IMR-90 (cell line): ENCODE measurements around the gene LTN1. TPM values are rescaled to one million over a fixed set of nuclear protein-coding genes. Genes with fewer than 3 reads are reported as not detected.

Experiments used
- ATAC-seq: fragments of 200-7000 bp; cut with Tn5 transposase; 2 replicates; pipeline ENCODE4 v1.9.1; 2020; ENCODE audit warnings: low read depth, mild to moderate bottlenecking, moderate library complexity
- BruUV-seq: library from RNA; stranded (reverse); fragments of 400-500 nt; replicated peaks from 2 replicates; lab custom pipeline; 2021; lab: Mats Ljungman, UMichigan
- CTCF ChIA-PET: fragments of 300-600 bp; formaldehyde crosslinking; extraction: SDS; loops from one replicate; lab custom pipeline; 2021; ENCODE audit warnings: antibody characterized with exemption; lab: Yijun Ruan, JAX
- POLR2A ChIA-PET: fragments of 300-600 bp; sonication (Branson Sonifier 250); formaldehyde crosslinking; loops from one replicate; lab custom pipeline; 2022; ENCODE audit warnings: antibody characterized with exemption; ENCODE audit not compliant: unreplicated experiment; lab: Charles Lee
- DNase-seq: peaks from one replicate; pipeline ENCODE4 v3.0.0; 2013
- H2AFZ ChIP-seq: replicated peaks from 2 replicates; pipeline ENCODE3; 2013; ENCODE audit warnings: low read length, mild to moderate bottlenecking; ENCODE audit not compliant: poor library complexity
- H2AK5ac ChIP-seq: 2 replicates; pipeline ENCODE4 v1.6.1; 2013; ENCODE audit warnings: low read depth, low read length, inconsistent platforms
- H2AK9ac ChIP-seq: replicated peaks from 2 replicates; pipeline ENCODE3; 2013; ENCODE audit warnings: mild to moderate bottlenecking, low read depth, low read length, moderate library complexity; ENCODE audit not compliant: poor library complexity
- H2BK120ac ChIP-seq: 2 replicates; pipeline ENCODE4 v1.6.1; 2013; ENCODE audit warnings: low read depth, low read length, inconsistent platforms
- H2BK15ac ChIP-seq: 3 replicates; pipeline ENCODE4 v1.6.1; 2013; ENCODE audit warnings: low read depth, low read length, inconsistent platforms
- H2BK20ac ChIP-seq: 2 replicates; pipeline ENCODE4 v1.6.1; 2013; ENCODE audit warnings: low read depth, mild to moderate bottlenecking, inconsistent platforms, low read length, moderate library complexity
- H2BK5ac ChIP-seq: 2 replicates; pipeline ENCODE4 v1.6.1; 2013; ENCODE audit warnings: mild to moderate bottlenecking, low read depth, low read length, inconsistent platforms; ENCODE audit not compliant: poor library complexity, severe bottlenecking
- H3K14ac ChIP-seq: replicated peaks from 2 replicates; pipeline ENCODE4 v1.6.1; 2013; ENCODE audit warnings: low read depth, low read length, inconsistent platforms
- H3K18ac ChIP-seq: 2 replicates; pipeline ENCODE4 v1.6.1; 2013; ENCODE audit warnings: low read depth, low read length, control low read depth
- H3K23ac ChIP-seq: 2 replicates; pipeline ENCODE4 v1.6.1; 2013; ENCODE audit warnings: low read depth, low read length, inconsistent platforms
- H3K27ac ChIP-seq: 2 replicates; pipeline ENCODE4 v1.5.1; 2013; ENCODE audit warnings: mild to moderate bottlenecking, control low read depth, low read length; ENCODE audit not compliant: insufficient read depth
- H3K27me3 ChIP-seq: 2 replicates; pipeline ENCODE4 v1.6.1; 2013; ENCODE audit warnings: low read length; ENCODE audit not compliant: control insufficient read depth, insufficient read depth
- H3K36me3 ChIP-seq: 2 replicates; pipeline ENCODE4 v1.6.1; 2013; ENCODE audit warnings: low read length, mixed read lengths; ENCODE audit not compliant: control insufficient read depth, insufficient read depth
- H3K4ac ChIP-seq: 2 replicates; pipeline ENCODE4 v1.6.1; 2013; ENCODE audit warnings: low read depth, low read length, inconsistent platforms
- H3K4me1 ChIP-seq: 2 replicates; pipeline ENCODE4 v1.6.1; 2013; ENCODE audit warnings: low read length, mixed read lengths; ENCODE audit not compliant: control insufficient read depth, insufficient read depth
- H3K4me2 ChIP-seq: 2 replicates; pipeline ENCODE4 v1.6.1; 2013; ENCODE audit warnings: low read depth, mild to moderate bottlenecking, control low read depth, low read length, moderate library complexity
- H3K4me3 ChIP-seq: 2 replicates; pipeline ENCODE4 v1.5.1; 2013; ENCODE audit warnings: low read depth, mild to moderate bottlenecking, control low read depth, low read length, moderate library complexity; ENCODE audit not compliant: insufficient read depth
- H3K56ac ChIP-seq: 2 replicates; pipeline ENCODE4 v1.6.1; 2013; ENCODE audit warnings: low read length, inconsistent platforms; ENCODE audit not compliant: insufficient read depth; ENCODE audit errors: extremely low read depth
- H3K79me1 ChIP-seq, 2 experiments: 2 replicates each; pipeline ENCODE4 v1.6.1; 2013; ENCODE audit warnings: low read length in 2 of 2, inconsistent platforms in 1 of 2, low read depth in 1 of 2
- H3K9ac ChIP-seq: 2 replicates; pipeline ENCODE4 v1.6.1; 2013; ENCODE audit warnings: low read depth, low read length, control low read depth
- H3K9me1 ChIP-seq: 2 replicates; pipeline ENCODE4 v1.6.1; 2013; ENCODE audit warnings: low read length, inconsistent platforms; ENCODE audit not compliant: insufficient read depth
- H3K9me3 ChIP-seq: 2 replicates; pipeline ENCODE4 v1.6.1; 2013; ENCODE audit warnings: low read length; ENCODE audit not compliant: control insufficient read depth, insufficient read depth
- H4K20me1 ChIP-seq: 2 replicates; pipeline ENCODE4 v1.6.1; 2013; ENCODE audit warnings: low read length, inconsistent platforms; ENCODE audit not compliant: insufficient read depth
- H4K5ac ChIP-seq: 2 replicates; pipeline ENCODE4 v1.6.1; 2013; ENCODE audit warnings: mild to moderate bottlenecking, low read depth, low read length, control low read depth
- H4K8ac ChIP-seq, 2 experiments: 2 replicates each; pipeline ENCODE4 v1.6.1; 2013; ENCODE audit warnings: low read depth in 2 of 2, low read length in 2 of 2, control low read depth in 1 of 2, inconsistent platforms in 1 of 2
- H4K91ac ChIP-seq: 2 replicates; pipeline ENCODE4 v1.6.1; 2013; ENCODE audit warnings: low read depth, low read length, inconsistent platforms; ENCODE audit not compliant: insufficient read depth
- BHLHE40 ChIP-seq: fragments of 150-350 bp; IDR thresholded peaks from 2 replicates; pipeline ENCODE4 v1.6.1; 2016; ENCODE audit warnings: mild to moderate bottlenecking, low read depth, low read length
- CEBPB ChIP-seq: IDR thresholded peaks from 2 replicates; pipeline ENCODE4 v1.6.1; 2012; ENCODE audit warnings: low read depth, low read length, improper control_type of control experiment
- CHD1 ChIP-seq: IDR thresholded peaks from 2 replicates; pipeline ENCODE4 v1.6.1; 2012; ENCODE audit warnings: low read depth, low read length, improper control_type of control experiment
- CTCF ChIP-seq: conservative IDR thresholded peaks from 2 replicates; pipeline ENCODE4 v1.5.1; 2012; ENCODE audit warnings: mild to moderate bottlenecking, low read depth, low read length, improper control_type of control experiment
- FOS ChIP-seq: fragments of 150-350 bp; IDR thresholded peaks from 2 replicates; pipeline ENCODE4 v1.6.1; 2016; ENCODE audit warnings: low read depth, low read length
- MAFK ChIP-seq: IDR thresholded peaks from 2 replicates; pipeline ENCODE4 v1.6.1; 2012; ENCODE audit warnings: low read depth, low read length, improper control_type of control experiment
- MAZ ChIP-seq: IDR thresholded peaks from 2 replicates; pipeline ENCODE4 v1.6.1; 2012; ENCODE audit warnings: low read depth, mild to moderate bottlenecking, low read length, improper control_type of control experiment, moderate library complexity, borderline replicate concordance
- MXI1 ChIP-seq: IDR thresholded peaks from 2 replicates; pipeline ENCODE4 v1.6.1; 2012; ENCODE audit warnings: low read depth, mild to moderate bottlenecking, low read length, moderate library complexity, borderline replicate concordance
- NFE2L2 ChIP-seq: fragments of 150-350 bp; IDR thresholded peaks from 2 replicates; pipeline ENCODE4 v1.6.1; 2016; ENCODE audit warnings: low read depth, mild to moderate bottlenecking, low read length
- POLR2A ChIP-seq: IDR thresholded peaks from 2 replicates; pipeline ENCODE4 v1.6.1; 2012; ENCODE audit warnings: mild to moderate bottlenecking, low read depth, low read length
- RAD21 ChIP-seq: IDR thresholded peaks from 2 replicates; pipeline ENCODE4 v1.6.1; 2012; ENCODE audit warnings: low read length, improper control_type of control experiment
- RCOR1 ChIP-seq: IDR thresholded peaks from 2 replicates; pipeline ENCODE4 v1.6.1; 2012; ENCODE audit warnings: mild to moderate bottlenecking, low read length, improper control_type of control experiment; ENCODE audit not compliant: insufficient replicate concordance
- RFX5 ChIP-seq: IDR thresholded peaks from 2 replicates; pipeline ENCODE4 v1.8.0; 2012; ENCODE audit warnings: low read depth, mild to moderate bottlenecking, low read length, moderate library complexity
- SMC3 ChIP-seq: fragments of 150-350 bp; IDR thresholded peaks from 2 replicates; pipeline ENCODE4 v1.6.1; 2016; ENCODE audit warnings: low read depth, mild to moderate bottlenecking, antibody characterized with exemption, low read length, moderate library complexity
- USF2 ChIP-seq: fragments of 150-350 bp; IDR thresholded peaks from 2 replicates; pipeline ENCODE4 v1.6.1; 2017; ENCODE audit warnings: mild to moderate bottlenecking, antibody characterized with exemption, low read length, low read depth
- WGBS, 2 experiments: methylation state at CpG; one replicate each; pipeline versions ENCODE4 v1.1.5 to v1.1.7; 2013; ENCODE audit warnings: missing lambda C conversion rate in 2 of 2; ENCODE audit not compliant: insufficient read length in 1 of 2; ENCODE audit errors: extremely low coverage in 2 of 2; 5-methylcytosine and 5-hydroxymethylcytosine counted together
- dilution Hi-C: fragments of 300-500 bp; cut with HindIII; formaldehyde crosslinking; loops from one replicate; pipeline ENCODE4 v1.14.3; 2018; ENCODE audit warnings: low sequenced_read_pairs; ENCODE audit not compliant: unreplicated experiment
- in situ Hi-C: fragments of 300-500 bp; cut with MboI; formaldehyde crosslinking; loops from 3 replicates; pipeline ENCODE4 v1.14.3; 2019; ENCODE audit warnings: low sequenced_read_pairs, inconsistent platforms, mixed read lengths
- intact Hi-C: fragments of 100-400 bp; cut with micrococcal nuclease; formaldehyde crosslinking; loops from 2 replicates; pipeline ENCODE4 v1.10.0; 2022
- polyA plus RNA-seq, 3 experiments: library from polyadenylated mRNA; depleted of rRNA; stranded (reverse); fragments of >200 nt; gene quantifications; 2 replicates each; pipeline ENCODE4 v1.2.3, GENCODE V29; 2012; ENCODE audit warnings: low replicate concordance in 1 of 3
- total RNA-seq: library from RNA; depleted of rRNA; stranded (reverse); fragments of >200 nt; gene quantifications from 2 replicates; pipeline ENCODE4 v1.2.3, GENCODE V29; 2012
- TF ChIP-seq, protein P1 (sequence below): fragments of 150-350 bp; IDR thresholded peaks from 2 replicates; pipeline ENCODE4 v1.6.1; 2016; ENCODE audit warnings: low read depth, mild to moderate bottlenecking, low read length, moderate library complexity, borderline replicate concordance

Gene LTN1
- total and polyA plus RNA-seq, 2 of the 4 experiments (the other 2 are of a cell fraction), result 6.7 to 35.5 TPM

DNA sequence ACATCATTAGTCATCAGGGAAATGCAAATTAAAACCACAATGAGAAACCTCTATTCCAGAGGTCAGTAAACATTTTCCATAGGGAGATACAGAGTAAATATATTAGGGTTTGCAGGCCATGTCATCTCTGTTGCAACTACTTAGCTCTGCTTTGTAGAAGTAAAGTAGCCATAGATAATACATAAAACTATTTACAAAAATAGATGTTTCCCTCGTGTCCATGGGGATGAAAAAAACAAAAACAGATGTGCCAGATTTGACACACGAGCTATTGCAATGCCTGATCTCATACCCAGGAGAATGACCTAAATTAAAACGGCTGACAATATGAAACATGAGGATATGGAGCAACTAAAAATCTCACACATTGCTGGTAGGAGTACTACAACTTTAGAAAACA, 17.3 kb downstream of the LTN1 start:
- TF ChIP-seq USF2, result no peak
- TF ChIP-seq, protein P1, sequence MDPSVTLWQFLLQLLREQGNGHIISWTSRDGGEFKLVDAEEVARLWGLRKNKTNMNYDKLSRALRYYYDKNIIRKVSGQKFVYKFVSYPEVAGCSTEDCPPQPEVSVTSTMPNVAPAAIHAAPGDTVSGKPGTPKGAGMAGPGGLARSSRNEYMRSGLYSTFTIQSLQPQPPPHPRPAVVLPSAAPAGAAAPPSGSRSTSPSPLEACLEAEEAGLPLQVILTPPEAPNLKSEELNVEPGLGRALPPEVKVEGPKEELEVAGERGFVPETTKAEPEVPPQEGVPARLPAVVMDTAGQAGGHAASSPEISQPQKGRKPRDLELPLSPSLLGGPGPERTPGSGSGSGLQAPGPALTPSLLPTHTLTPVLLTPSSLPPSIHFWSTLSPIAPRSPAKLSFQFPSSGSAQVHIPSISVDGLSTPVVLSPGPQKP, result no peak
- no peak for TF ChIP-seq CTCF
- no peak; the same call in 1 of the 2 replicates for TF ChIP-seq CEBPB
- TF ChIP-seq BHLHE40, result no peak
- TF ChIP-seq SMC3, result no peak
- TF ChIP-seq NFE2L2, result no peak
- no peak for TF ChIP-seq MAZ
- no peak for TF ChIP-seq POLR2A
- no peak for TF ChIP-seq RCOR1
- TF ChIP-seq RAD21, result no peak
- no peak for TF ChIP-seq RFX5
- TF ChIP-seq MXI1, result no peak
- no peak for TF ChIP-seq FOS
- TF ChIP-seq CHD1, result no peak
- TF ChIP-seq MAFK, result no peak
- Histone ChIP-seq H3K9me1 (peaks cover 3% of the 10 kb centered on the region), H2BK120ac (no peak overlapping the region), H4K5ac (no peak overlapping the region), H3K9me3 (no peaks in the 10 kb centered on the region), H3K4me3 (no peak overlapping the region), H3K4me2 (no peak overlapping the region; the same call in 1 of the 2 replicates), H3K14ac (no peak overlapping the region), H4K8ac (no peak overlapping the region), H3K27me3 (no peaks in the 10 kb centered on the region), H3K4me1 (peaks cover 11% of the 10 kb centered on the region), H2AFZ (no peak overlapping the region), H3K27ac (no peak overlapping the region), H3K56ac (no peak overlapping the region), H2BK15ac (no peak overlapping the region), H3K23ac (no peak overlapping the region), H3K4ac (no peak overlapping the region), H2BK5ac (no peak overlapping the region), H4K20me1 (peaks cover 6% of the 10 kb centered on the region; the same call in 1 of the 2 replicates), H4K91ac (no peak overlapping the region), H3K36me3 (peaks cover 18% of the 10 kb centered on the region), H2AK5ac (no peak overlapping the region), H2BK20ac (no peak overlapping the region), H3K9ac (no peak overlapping the region), H3K79me1 (peaks cover 4 to 26% of the 10 kb centered on the region in 2 experiments; a peak in 3 of 4 replicates), H3K18ac (no peak overlapping the region), H2AK9ac (no peak overlapping the region)
- ChIA-PET POLR2A (no interaction called here), CTCF (interaction anchor here (0.7 kb wide), 1 partner anchor 592 kb away, joined by 3 read pairs; no protein-coding TSS in a partner anchor)
- in situ Hi-C loops, result no loop called here
- dilution Hi-C loops, result no loop called here
- intact Hi-C loops, result no loop called here
- BruUV-seq, result no TSS peak
- peak; percentile 73 for ATAC-seq
- WGBS, 2 experiments, result no CpG with 5 or more reads among the region's 3 CpGs
- peak; percentile 45 for DNase-seq
